Measurements from ENCODE around the gene PORCN. TPM values are rescaled to one million over a fixed set of nuclear protein-coding genes. Genes with fewer than 3 reads are reported as not detected.

PORCN gene
- total and polyA plus RNA-seq, 2 of the 13 experiments (the other 11 are each of a cell fraction or from before 2014, with no cell fraction given), result 3.9 to 5.8 TPM

DNA sequence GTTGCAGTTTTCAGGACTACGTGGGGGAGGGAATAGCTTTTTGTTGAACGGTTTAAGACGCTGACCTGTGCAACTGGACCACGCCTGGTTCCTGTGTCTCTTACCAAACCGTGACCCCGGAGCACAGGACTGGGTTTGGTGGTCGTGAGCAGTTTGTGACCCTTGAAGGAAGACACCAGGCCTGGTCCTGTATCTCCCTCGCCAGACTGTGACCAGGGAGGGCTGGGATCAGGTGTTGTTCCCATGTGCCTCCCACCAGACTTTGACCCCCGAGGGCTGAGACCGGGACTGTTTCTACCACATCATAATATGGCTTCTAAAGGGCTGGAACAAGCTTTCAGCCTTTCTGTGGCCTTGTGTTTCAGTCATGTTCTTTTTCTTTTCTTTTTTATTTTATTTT is 13.5 kb downstream of the PORCN start:
- WGBS (ENCODE audit: low lambda C conversion rate), result 0% methylated on average over 2 of the region's 10 CpGs
- DNase-seq (ENCODE audit: low spot score) (peak; percentile 43), ATAC-seq (peak; percentile 71), FAIRE-seq (no peak)
- intact Hi-C loops (cut with micrococcal nuclease; ENCODE audit: unreplicated experiment), result no loop called here
- no peaks in the 10 kb centered on the region for H3K27me3 ChIP-seq (ENCODE audit: control insufficient read depth in 1 of 2, insufficient read depth in 2 of 2, low read length in 2 of 2)
- ChIA-PET POLR2A (interaction anchor here (0.9 to 2.0 kb wide), 9 partner anchors 9 to 52 kb away, joined by 3 to 25 read pairs (median 6); partner anchors contain the start of genes RBM3, SLC38A5 and TBC1D25), CTCF (ENCODE audit: low intra/inter-chr PET ratio, low total read pairs) (no interaction called here)
- peak overlapping the region; percentile 83 for H3K9ac ChIP-seq (ENCODE audit: insufficient read depth, low read depth, low read length)
- in situ Hi-C loops (cut with HindIII; ENCODE audit: extremely low pct_ligation_motif_present, low pct_unique_long_range_greater_than_20kb), result no loop called here
- H3K4me2 ChIP-seq (ENCODE audit: low read depth, low read length), result peak overlapping the region; percentile 79
- peak overlapping the region; percentile 54 to 77 (median 59) for H3K4me3 ChIP-seq (replicated peaks in 1 of 3; ENCODE audit: insufficient read depth in 1 of 3, low read depth in 2 of 3, low read length in 3 of 3)
- BruUV-seq (replicated peaks), result no TSS peak
- H3K9me3 ChIP-seq (ENCODE audit: low read length), result no peaks in the 10 kb centered on the region
- H3K4me1 ChIP-seq (ENCODE audit: insufficient read depth, low read length), result peaks cover 30% of the 10 kb centered on the region
- H3K36me3 ChIP-seq (replicated peaks in 1 of 2; ENCODE audit: control insufficient read depth in 1 of 2, insufficient read depth in 2 of 2, low read length in 2 of 2), result peaks cover 0 to 6% of the 10 kb centered on the region in 2 experiments; a peak in 3 of 5 replicates
- H3K27ac ChIP-seq (ENCODE audit: extremely low read length, insufficient read depth, low read length), result peak overlapping the region; percentile 90
- H3K79me2 ChIP-seq (ENCODE audit: insufficient read depth, low read length), result peaks cover 17% of the 10 kb centered on the region
- H2AFZ ChIP-seq (ENCODE audit: low read length), result no peak overlapping the region
- H4K20me1 ChIP-seq (ENCODE audit: insufficient read depth, low read length), result no peaks in the 10 kb centered on the region
- TF ChIP-seq PLSCR1 (CRISPR knock-in tag; IDR thresholded peaks at IDR 0.05; ENCODE audit: borderline replicate concordance), result no peak
- TF ChIP-seq, protein P1, sequence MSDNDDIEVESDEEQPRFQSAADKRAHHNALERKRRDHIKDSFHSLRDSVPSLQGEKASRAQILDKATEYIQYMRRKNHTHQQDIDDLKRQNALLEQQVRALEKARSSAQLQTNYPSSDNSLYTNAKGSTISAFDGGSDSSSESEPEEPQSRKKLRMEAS (IDR thresholded peaks at IDR 0.05), result peak; percentile 65; the same call in 1 of the 2 replicates
- no peak for TF ChIP-seq SMAD3 (CRISPR knock-in tag; IDR thresholded peaks at IDR 0.05)
- peak; percentile 73; the same call in 1 of the 2 replicates for TF ChIP-seq ARNTL (CRISPR knock-in tag; IDR thresholded peaks at IDR 0.05)
- 0 out of 2 replicates have a peak, but pooled peaks have one; percentile 21 for TF ChIP-seq UBTF (CRISPR knock-in tag; IDR thresholded peaks at IDR 0.05)
- TF ChIP-seq ZNF678 (CRISPR knock-in tag; IDR thresholded peaks at IDR 0.05), result no peak
- TF ChIP-seq, protein P2, sequence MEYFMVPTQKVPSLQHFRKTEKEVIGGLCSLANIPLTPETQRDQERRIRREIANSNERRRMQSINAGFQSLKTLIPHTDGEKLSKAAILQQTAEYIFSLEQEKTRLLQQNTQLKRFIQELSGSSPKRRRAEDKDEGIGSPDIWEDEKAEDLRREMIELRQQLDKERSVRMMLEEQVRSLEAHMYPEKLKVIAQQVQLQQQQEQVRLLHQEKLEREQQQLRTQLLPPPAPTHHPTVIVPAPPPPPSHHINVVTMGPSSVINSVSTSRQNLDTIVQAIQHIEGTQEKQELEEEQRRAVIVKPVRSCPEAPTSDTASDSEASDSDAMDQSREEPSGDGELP (IDR thresholded peaks at IDR 0.05; ENCODE audit: borderline replicate concordance, low read depth), result peak; percentile 30; the same call in 1 of the 2 replicates
- no peak for TF ChIP-seq FLYWCH1 (CRISPR knock-in tag; IDR thresholded peaks at IDR 0.05)
- TF ChIP-seq RARA (CRISPR knock-in tag; IDR thresholded peaks at IDR 0.05), result 0 out of 2 replicates have a peak, but pooled peaks have one; percentile 7
- peak; percentile 14; the same call in 1 of the 2 replicates for TF ChIP-seq KDM5B (CRISPR knock-in tag; IDR thresholded peaks at IDR 0.05; ENCODE audit: borderline replicate concordance)
- peak; percentile 46 to 65; a peak in 2 of 4 replicates for TF ChIP-seq POLR2A (IDR thresholded peaks at IDR 0.05; ENCODE audit: insufficient read depth in 1 of 2, low read depth in 2 of 2, low read length in 2 of 2)
- no peak for TF ChIP-seq CBX5 (CRISPR knock-in tag; IDR thresholded peaks at IDR 0.05; ENCODE audit: borderline replicate concordance)
- 0 out of 2 replicates have a peak, but pooled peaks have one; percentile 16 for TF ChIP-seq FOXO1 (CRISPR knock-in tag; IDR thresholded peaks at IDR 0.05)
- no peak for TF ChIP-seq SMAD9 (CRISPR knock-in tag; IDR thresholded peaks at IDR 0.05)
- TF ChIP-seq HDAC1 (CRISPR knock-in tag; IDR thresholded peaks at IDR 0.05), result 0 out of 2 replicates have a peak, but pooled peaks have one; percentile 15

Measured in HepG2 (cell line).